Fibroblast of mammary gland (primary cell): Measurements from ENCODE around the gene GNG11.

Experiments
- DNase-seq: peaks from one replicate; pipeline ENCODE4 v3.0.0-alpha.2; 2010; ENCODE audit warnings: low read depth
- H3K4me3 ChIP-seq: 2 replicates; pipeline ENCODE4 v1.5.1; 2011; ENCODE audit warnings: low read depth, mild to moderate bottlenecking, low read length, moderate library complexity; ENCODE audit not compliant: control insufficient read depth
- TF ChIP-seq, protein P1 (sequence below): conservative IDR thresholded peaks from 2 replicates; pipeline ENCODE4 v1.5.1; 2011; ENCODE audit warnings: low read depth, low read length, inconsistent platforms; ENCODE audit not compliant: control insufficient read depth, insufficient read depth

GNG11 gene

DNA sequence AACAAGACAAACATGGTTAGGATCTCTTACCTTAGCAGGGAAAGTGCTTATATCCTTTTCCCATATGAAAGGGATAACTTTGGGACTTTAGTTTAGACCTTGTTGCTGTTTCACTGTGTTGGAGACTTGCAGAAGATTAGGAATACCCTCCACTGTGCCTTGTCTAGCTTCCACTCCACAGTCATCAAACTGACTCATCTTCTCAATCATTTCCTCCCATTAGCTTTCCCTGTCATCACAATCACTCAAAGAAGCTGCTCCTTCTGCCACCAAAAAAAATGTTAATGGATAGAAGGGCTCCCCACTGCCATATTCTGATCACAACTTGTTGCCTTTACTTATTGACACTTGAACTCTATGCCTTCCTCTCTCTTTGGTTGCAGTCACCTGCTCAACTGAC, 16.8 kb downstream of the GNG11 start:
- TF ChIP-seq, protein P1, sequence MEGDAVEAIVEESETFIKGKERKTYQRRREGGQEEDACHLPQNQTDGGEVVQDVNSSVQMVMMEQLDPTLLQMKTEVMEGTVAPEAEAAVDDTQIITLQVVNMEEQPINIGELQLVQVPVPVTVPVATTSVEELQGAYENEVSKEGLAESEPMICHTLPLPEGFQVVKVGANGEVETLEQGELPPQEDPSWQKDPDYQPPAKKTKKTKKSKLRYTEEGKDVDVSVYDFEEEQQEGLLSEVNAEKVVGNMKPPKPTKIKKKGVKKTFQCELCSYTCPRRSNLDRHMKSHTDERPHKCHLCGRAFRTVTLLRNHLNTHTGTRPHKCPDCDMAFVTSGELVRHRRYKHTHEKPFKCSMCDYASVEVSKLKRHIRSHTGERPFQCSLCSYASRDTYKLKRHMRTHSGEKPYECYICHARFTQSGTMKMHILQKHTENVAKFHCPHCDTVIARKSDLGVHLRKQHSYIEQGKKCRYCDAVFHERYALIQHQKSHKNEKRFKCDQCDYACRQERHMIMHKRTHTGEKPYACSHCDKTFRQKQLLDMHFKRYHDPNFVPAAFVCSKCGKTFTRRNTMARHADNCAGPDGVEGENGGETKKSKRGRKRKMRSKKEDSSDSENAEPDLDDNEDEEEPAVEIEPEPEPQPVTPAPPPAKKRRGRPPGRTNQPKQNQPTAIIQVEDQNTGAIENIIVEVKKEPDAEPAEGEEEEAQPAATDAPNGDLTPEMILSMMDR: no peak
- DNase-seq: no peak
- no peak overlapping the region for H3K4me3 ChIP-seq

DNA sequence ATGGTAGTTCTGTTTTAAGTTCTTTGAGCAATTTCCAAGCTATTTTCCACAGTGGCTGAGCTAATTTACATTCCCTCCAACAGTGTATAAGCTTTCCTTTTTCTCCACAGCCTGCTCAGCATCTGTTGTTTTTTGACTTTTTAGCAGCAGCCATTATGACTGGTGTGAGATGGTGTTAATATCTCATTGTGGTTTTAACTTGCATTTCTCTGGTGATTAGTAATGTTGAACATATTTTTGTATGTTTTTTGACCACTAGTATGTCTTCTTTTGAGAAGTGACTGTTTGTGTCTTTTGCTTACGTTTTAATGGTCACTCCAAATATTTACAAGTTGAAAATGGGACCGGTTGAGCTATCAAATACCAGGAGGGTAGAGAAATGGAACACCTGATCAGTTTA, 20.4 kb downstream of the GNG11 start:
- DNase-seq: peak; percentile 51
- no peak overlapping the region for H3K4me3 ChIP-seq
- TF ChIP-seq, protein P1: no peak

DNA sequence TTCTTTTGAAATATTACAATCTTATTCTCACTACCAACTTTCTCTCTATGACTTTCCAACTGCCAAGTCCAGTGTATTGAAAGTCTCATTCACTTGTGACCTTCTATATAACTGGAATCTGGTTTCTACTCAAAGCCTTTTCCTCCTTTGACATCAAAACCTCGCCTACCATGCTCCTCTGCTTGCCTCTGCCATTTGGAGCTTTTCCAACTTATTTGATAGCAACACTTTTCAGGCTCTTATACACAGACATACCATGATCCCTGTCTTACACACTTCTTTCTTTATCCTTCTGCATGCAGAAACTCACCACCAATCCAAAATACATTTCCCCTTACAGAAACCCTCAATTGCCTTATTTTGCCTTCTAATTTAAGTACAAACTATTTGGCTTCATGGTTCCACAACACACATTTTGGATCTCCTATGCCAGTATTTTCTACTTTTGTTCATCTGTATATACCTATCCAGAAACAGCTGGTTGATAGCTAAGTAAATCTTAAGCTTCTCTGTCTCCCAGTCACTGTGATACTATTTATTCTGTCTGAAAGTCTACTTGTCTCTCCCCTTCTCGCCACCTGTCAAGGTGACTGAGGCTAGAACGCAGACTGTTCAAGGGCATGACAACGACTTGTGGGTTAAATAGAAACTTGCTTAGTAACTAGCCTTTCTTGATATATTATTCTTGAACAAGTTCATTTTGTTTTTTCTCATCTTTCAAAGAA, 22.4 kb downstream of the GNG11 start:
- DNase-seq: no peak
- no peak overlapping the region for H3K4me3 ChIP-seq
- TF ChIP-seq, protein P1: no peak

DNA sequence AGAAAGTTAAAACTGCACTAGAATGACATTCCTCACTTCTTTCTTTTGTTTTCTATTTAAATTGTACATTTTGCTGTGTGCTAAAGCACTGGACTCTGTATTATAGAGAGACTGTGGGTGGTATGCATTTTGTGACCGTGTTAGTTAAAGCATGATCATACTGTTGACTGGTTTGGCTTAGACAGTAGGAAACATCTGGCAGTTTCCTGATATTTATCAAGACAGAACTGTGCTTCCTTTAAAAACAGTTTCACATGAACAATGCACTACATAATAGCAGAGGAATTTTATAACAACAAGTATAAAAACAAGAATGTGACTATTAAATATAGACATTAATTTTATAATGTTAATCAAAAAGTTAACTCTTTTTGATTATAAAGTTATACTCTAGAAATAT, 23.1 kb downstream of the GNG11 start:
- DNase-seq: peak; percentile 41
- TF ChIP-seq, protein P1: no peak
- no peak overlapping the region for H3K4me3 ChIP-seq

DNA sequence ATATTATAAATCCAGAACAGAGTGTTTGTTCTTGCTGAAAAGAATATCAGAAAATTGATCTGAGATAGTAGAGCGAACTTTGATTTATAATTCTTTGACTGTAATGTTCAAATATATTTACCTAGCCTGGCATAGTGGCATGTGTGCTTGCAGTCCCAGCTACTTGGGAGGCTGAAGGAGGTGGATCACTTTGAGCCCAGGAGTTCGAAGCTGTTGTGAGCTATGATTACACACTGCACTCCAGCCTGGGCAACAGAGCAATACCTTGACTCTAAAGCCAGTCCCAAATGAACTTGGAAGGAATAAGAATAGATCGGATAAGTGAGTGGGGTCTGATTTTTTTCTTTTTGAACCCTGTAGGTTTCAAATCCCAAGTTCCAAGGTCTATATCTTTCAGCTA, 23.5 kb downstream of the GNG11 start:
- TF ChIP-seq, protein P1: no peak
- H3K4me3 ChIP-seq: no peak overlapping the region
- DNase-seq: no peak

DNA sequence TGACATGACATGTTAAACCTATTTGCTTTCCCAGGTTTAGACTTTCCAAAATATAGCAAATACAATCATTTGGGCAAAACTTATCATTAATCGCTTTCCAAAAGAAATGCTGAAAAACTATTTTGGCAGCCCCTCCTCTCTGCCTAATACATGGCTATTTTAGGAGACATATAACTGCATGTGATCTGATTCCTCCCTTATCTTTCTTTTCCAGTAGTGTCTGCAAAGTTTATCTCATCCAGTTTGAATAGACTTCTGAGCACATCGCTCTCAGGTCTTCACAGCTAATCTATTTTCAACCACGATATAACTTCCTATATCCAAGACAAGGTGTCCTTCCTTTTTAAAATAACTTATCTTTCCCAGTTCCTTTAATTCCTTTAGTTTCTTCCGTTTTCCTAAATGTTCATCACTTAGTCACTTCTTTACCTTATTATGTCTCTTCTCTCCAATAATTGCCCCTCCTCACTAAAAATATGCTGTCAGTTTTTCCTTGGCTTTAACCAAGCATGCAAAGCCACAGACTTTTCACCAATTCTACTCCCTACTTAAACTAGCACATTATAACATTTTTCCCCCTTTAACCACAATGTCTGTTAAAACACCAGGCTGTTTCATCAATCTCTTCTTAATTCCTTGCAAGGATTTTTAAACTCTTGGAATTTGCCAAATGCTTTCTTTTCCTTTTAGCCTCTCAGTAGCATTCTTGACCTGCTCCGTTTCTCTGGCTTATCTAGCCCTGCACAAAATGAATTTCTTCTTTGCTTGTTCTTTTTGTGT, 24.4 kb downstream of the GNG11 start:
- H3K4me3 ChIP-seq: no peak overlapping the region
- no peak for DNase-seq
- TF ChIP-seq, protein P1: no peak

DNA sequence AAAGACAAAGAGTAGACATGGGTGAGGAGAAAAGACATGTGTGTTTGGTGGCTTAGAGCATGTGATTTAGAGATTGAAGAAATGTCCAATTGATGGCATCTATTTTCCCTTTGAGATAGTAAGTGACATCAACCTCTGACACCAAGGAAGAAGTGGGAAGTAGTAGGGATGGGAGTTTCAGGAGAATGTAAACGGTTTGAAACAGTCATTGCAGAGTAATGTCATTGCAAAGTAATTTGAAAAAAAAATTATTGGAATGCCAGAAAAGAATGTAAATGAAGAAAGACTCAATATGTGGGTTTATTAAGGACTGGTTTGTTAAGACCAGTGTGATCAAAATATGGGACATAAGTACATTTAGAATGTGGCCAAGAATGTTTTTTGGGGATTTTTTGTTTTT, 26.6 kb downstream of the GNG11 start:
- TF ChIP-seq, protein P1: no peak
- H3K4me3 ChIP-seq: no peak overlapping the region
- peak; percentile 37 for DNase-seq
